Testis (tissue), 3 donors: ENCODE results near the gene MS4A10. TPM values are rescaled to one million over a fixed set of nuclear protein-coding genes. Genes with fewer than 3 reads are reported as not detected.

Source experiments
- DNase-seq: peaks from one replicate; pipeline ENCODE4 v3.0.0-alpha.2; 2019
- H3K27ac ChIP-seq, 2 donors: fragments of 200-600 bp; sonication (generic); one replicate each; pipeline ENCODE4 v1.5.1; 2019
- H3K27me3 ChIP-seq: fragments of 200-600 bp; sonication (generic); one replicate; pipeline ENCODE4 v1.5.1; 2019
- H3K36me3 ChIP-seq: fragments of 200-600 bp; sonication (generic); one replicate; pipeline ENCODE4 v1.5.1; 2017; ENCODE audit warnings: low read depth; ENCODE audit errors: missing control alignments
- H3K4me1 ChIP-seq: fragments of 200-600 bp; sonication (generic); one replicate; pipeline ENCODE4 v1.5.1; 2019
- H3K4me3 ChIP-seq, 2 donors: fragments of 200-600 bp; sonication (generic); one replicate each; pipeline ENCODE4 v1.5.1; 2017 to 2019
- H3K9me3 ChIP-seq: fragments of 200-600 bp; sonication (generic); one replicate; pipeline ENCODE4 v1.5.1; 2017
- CTCF ChIP-seq, 3 experiments: fragments of 450-650 bp in 2 of 3; fragments of 200-600 bp in 1 of 3; sonication (generic) in 1 of 3; IDR thresholded peaks; one replicate each; pipeline ENCODE4 v1.5.1; 2016 to 2019; ENCODE audit warnings: antibody characterized with exemption in 3 of 3, mild to moderate bottlenecking in 2 of 3, moderate library complexity in 1 of 3
- POLR2A ChIP-seq: fragments of 450-650 bp; IDR thresholded peaks from one replicate; pipeline ENCODE4 v1.6.1; 2017; ENCODE audit warnings: antibody characterized with exemption, mild to moderate bottlenecking, moderate library complexity
- WGBS, 2 donors: methylation state at CpG; one replicate each; pipeline ENCODE4 v1.1.5; 2018; 5-methylcytosine and 5-hydroxymethylcytosine counted together
- intact Hi-C: fragments of 100-400 bp; cut with DNase I; formaldehyde crosslinking; loops from one replicate; pipeline ENCODE4 v1.15.1; 2023; ENCODE audit warnings: low total_unique reads
- polyA plus RNA-seq: library from polyadenylated mRNA; stranded (reverse); fragments of 350-450 nt; fragmentation: Illumina TruSeq; extraction: RNeasy Lipid Tissue Mini Kit (QIAGEN cat#74804); gene quantifications from one replicate; pipeline ENCODE4 v1.2.3, GENCODE V29; 2014; ENCODE audit warnings: low read depth, low replicate concordance; ENCODE audit not compliant: insufficient read depth
- total RNA-seq, 2 donors: library from RNA; depleted of rRNA; stranded (reverse); fragments of >200 nt; gene quantifications; one replicate each; pipeline ENCODE4 v1.2.3, GENCODE V29; 2016

The MS4A10 gene
- total and polyA plus RNA-seq, 3 donors from 2014 or later, result 0.25 TPM; not detected in 2

GRCh38 chr11:60825118-60825517, 40.0 kb downstream of the MS4A10 start:
- 90 to 95% methylated on average over 5 of the region's 5 CpGs for WGBS, 2 donors
- no peak for DNase-seq
- no peaks in the 10 kb centered on the region for H3K36me3 ChIP-seq
- H3K27me3 ChIP-seq, result no peaks in the 10 kb centered on the region
- peaks cover 9% of the 10 kb centered on the region for H3K4me1 ChIP-seq
- H3K9me3 ChIP-seq, result no peaks in the 10 kb centered on the region
- no peak overlapping the region for H3K4me3 ChIP-seq
- intact Hi-C loops, result no loop called here
- TF ChIP-seq CTCF (IDR thresholded peaks at IDR 0.05) (no peak), POLR2A (no peak)
- no peak overlapping the region for H3K27ac ChIP-seq

- DNase-seq, result no peak
- Histone ChIP-seq H3K36me3 (no peaks in the 10 kb centered on the region), H3K9me3 (no peaks in the 10 kb centered on the region), H3K4me1 (peaks cover 9% of the 10 kb centered on the region), H3K4me3 (no peak overlapping the region), H3K27me3 (no peaks in the 10 kb centered on the region), H3K27ac (no peak overlapping the region)
- 95% methylated on average over 6 of the region's 6 CpGs; no CpG with 5 or more reads in 1 of the 2 donors for WGBS, 2 donors
- no peak for TF ChIP-seq CTCF (IDR thresholded peaks at IDR 0.05)
- TF ChIP-seq POLR2A, result no peak
- intact Hi-C loops, result no loop called here
Observed at GRCh38 chr11:60825790-60826189, 40.7 kb downstream of the MS4A10 start.

GRCh38 chr11:60830478-60831142, 45.5 kb downstream of the MS4A10 start:
- Histone ChIP-seq H3K27ac (no peak overlapping the region), H3K4me3 (no peak overlapping the region), H3K36me3 (no peaks in the 10 kb centered on the region), H3K9me3 (no peaks in the 10 kb centered on the region), H3K4me1 (peaks cover 9% of the 10 kb centered on the region), H3K27me3 (no peaks in the 10 kb centered on the region)
- 45 to 51% methylated on average over 10 of the region's 10 CpGs for WGBS, 2 donors
- intact Hi-C loops, result no loop called here
- DNase-seq, result no peak
- TF ChIP-seq CTCF (IDR thresholded peaks at IDR 0.05) (no peak), POLR2A (no peak)

GRCh38 chr11:60831143-60831500, 46.0 kb downstream of the MS4A10 start:
- H3K4me3 ChIP-seq, result no peak overlapping the region
- H3K36me3 ChIP-seq, result no peaks in the 10 kb centered on the region
- no peaks in the 10 kb centered on the region for H3K9me3 ChIP-seq
- no peaks in the 10 kb centered on the region for H3K27me3 ChIP-seq
- H3K27ac ChIP-seq, result no peak overlapping the region
- peaks cover 9% of the 10 kb centered on the region for H3K4me1 ChIP-seq
- TF ChIP-seq CTCF (IDR thresholded peaks at IDR 0.05), result peak; percentile 94 to 97 (median 96)
- TF ChIP-seq POLR2A, result no peak
- peak; percentile 94 for DNase-seq
- intact Hi-C loops, result no loop called here
- 31 to 36% methylated on average over 4 to 8 of the region's 8 CpGs for WGBS, 2 donors

- Histone ChIP-seq H3K27me3 (no peaks in the 10 kb centered on the region), H3K4me1 (peaks cover 8% of the 10 kb centered on the region), H3K9me3 (no peaks in the 10 kb centered on the region), H3K36me3 (no peaks in the 10 kb centered on the region), H3K27ac (no peak overlapping the region), H3K4me3 (no peak overlapping the region)
- WGBS, 2 donors, result 64 to 68% methylated on average over 7 of the region's 7 CpGs
- TF ChIP-seq CTCF (IDR thresholded peaks at IDR 0.05) (no peak), POLR2A (no peak)
- DNase-seq, result no peak
- intact Hi-C loops, result no loop called here
Observed at GRCh38 chr11:60831501-60832079, 46.5 kb downstream of the MS4A10 start.
